B cell (primary cell): ENCODE results near the gene LRG1. TPM values are rescaled to one million over a fixed set of nuclear protein-coding genes. Genes with fewer than 3 reads are reported as not detected.
A peak's percentile ranks its signal among the peaks of the same experiment; 100 is the strongest.

Source experiments
- ATAC-seq: fragments of 200-7000 bp; cut with Tn5 transposase; one replicate; pipeline ENCODE4 v1.10.0; 2021; ENCODE audit warnings: low read depth, mild to moderate bottlenecking, moderate number of reproducible peaks, moderate library complexity
- CTCF ChIA-PET: fragments of 350-600 bp; sonication (Branson Sonifier 250); formaldehyde crosslinking; loops from one replicate; lab custom pipeline; 2021; ENCODE audit warnings: antibody characterized with exemption, inconsistent platforms; lab: Charles Lee
- POLR2A ChIA-PET: fragments of 350-600 bp; sonication (Branson Sonifier 250); formaldehyde crosslinking; loops from one replicate; lab custom pipeline; 2021; ENCODE audit warnings: antibody characterized with exemption; lab: Charles Lee
- DNase-seq: peaks from one replicate; pipeline ENCODE4 v3.0.0; 2013
- H2AFZ ChIP-seq: 2 replicates; pipeline ENCODE4 v1.6.1; 2012; ENCODE audit warnings: mild to moderate bottlenecking, low read depth, low read length; ENCODE audit not compliant: insufficient read depth, poor library complexity, severe bottlenecking
- H3K27ac ChIP-seq, 2 donors: 1 replicate in 1 of 2; 2 replicates in 1 of 2; pipeline ENCODE4 v1.5.1; 2012 to 2013; ENCODE audit warnings: low read length in 2 of 2, mild to moderate bottlenecking in 2 of 2, moderate library complexity in 1 of 2
- H3K27me3 ChIP-seq, 4 experiments: fragments of 200-600 bp in 1 of 4; sonication (generic) in 1 of 4; replicated peaks in 1 of 4; 1 replicate in 2 of 4; 2 replicates in 2 of 4; pipeline versions ENCODE4 v1.6.1 to v1.7.0; 2013 to 2016; ENCODE audit warnings: low read length in 3 of 4, mild to moderate bottlenecking in 2 of 4, mixed read lengths in 1 of 4, moderate library complexity in 1 of 4; ENCODE audit not compliant: insufficient read depth in 4 of 4, control insufficient read depth in 3 of 4; ENCODE audit errors: control extremely low read depth in 1 of 4
- H3K36me3 ChIP-seq, 2 experiments: replicated peaks in 1 of 2; 1 replicate in 1 of 2; 2 replicates in 1 of 2; pipeline versions ENCODE4 v1.6.1 to v1.7.1; 2013; ENCODE audit warnings: low read length in 1 of 2; ENCODE audit not compliant: insufficient read depth in 2 of 2, control insufficient read depth in 1 of 2; ENCODE audit errors: control extremely low read depth in 1 of 2, extremely low read depth in 1 of 2
- H3K4me1 ChIP-seq, 2 donors: fragments of 200-600 bp in 1 of 2; sonication (generic) in 1 of 2; 1 replicate in 1 of 2; 2 replicates in 1 of 2; pipeline versions ENCODE4 v1.5.1 to v1.6.1; 2013 to 2017; ENCODE audit warnings: low read length in 2 of 2; ENCODE audit not compliant: control insufficient read depth in 2 of 2, insufficient read depth in 2 of 2
- H3K4me2 ChIP-seq: replicated peaks from 2 replicates; pipeline ENCODE3; 2012; ENCODE audit warnings: mild to moderate bottlenecking, low read depth, low read length; ENCODE audit not compliant: poor library complexity, severe bottlenecking
- H3K4me3 ChIP-seq, 5 experiments: fragments of 200-600 bp in 1 of 5; sonication (generic) in 1 of 5; 1 replicate in 3 of 5; 2 replicates in 2 of 5; pipeline versions ENCODE4 v1.5.1 to v1.7.0; 2011 to 2016; ENCODE audit warnings: low read length in 4 of 5, mild to moderate bottlenecking in 4 of 5, low read depth in 2 of 5, control low read depth in 1 of 5, moderate library complexity in 1 of 5; ENCODE audit not compliant: insufficient read depth in 1 of 5; ENCODE audit errors: control extremely low read depth in 1 of 5, extremely low read depth in 1 of 5
- H3K79me2 ChIP-seq: fragments of 200-600 bp; sonication (generic); one replicate; pipeline ENCODE4 v1.6.0; 2016; ENCODE audit warnings: low read length; ENCODE audit not compliant: control insufficient read depth, insufficient read depth
- H3K9ac ChIP-seq: fragments of 200-600 bp; sonication (generic); 2 replicates; pipeline ENCODE4 v1.6.1; 2017; ENCODE audit warnings: mild to moderate bottlenecking, low read length, moderate library complexity
- H3K9me3 ChIP-seq, 3 donors: one replicate each; pipeline versions ENCODE4 v1.6.1 to v1.7.1; 2013; ENCODE audit warnings: low read length in 2 of 3; ENCODE audit not compliant: control insufficient read depth in 2 of 3, insufficient read depth in 1 of 3; ENCODE audit errors: control extremely low read depth in 1 of 3
- H4K20me1 ChIP-seq: 2 replicates; pipeline ENCODE4 v1.6.0; 2012; ENCODE audit warnings: mild to moderate bottlenecking, low read length; ENCODE audit not compliant: insufficient read depth, control insufficient read depth, poor library complexity, severe bottlenecking
- H3K27ac Mint-ChIP-seq: one replicate; pipeline ENCODE4 v1.8.0; 2021; ENCODE audit warnings: mixed read lengths
- H3K27me3 Mint-ChIP-seq: one replicate; pipeline ENCODE4 v1.8.0; 2021; ENCODE audit warnings: mixed read lengths
- H3K4me1 Mint-ChIP-seq: one replicate; pipeline ENCODE4 v1.8.0; 2021; ENCODE audit warnings: mixed read lengths
- H3K4me3 Mint-ChIP-seq: one replicate; pipeline ENCODE4 v1.8.0; 2021; ENCODE audit warnings: mixed read lengths
- H3K9me3 Mint-ChIP-seq: one replicate; pipeline ENCODE4 v1.8.0; 2022; ENCODE audit warnings: mixed read lengths; ENCODE audit not compliant: insufficient read depth
- CTCF ChIP-seq: fragments of 200-600 bp; IDR thresholded peaks from one replicate; pipeline ENCODE4 v1.8.0; 2022; ENCODE audit warnings: antibody characterized with exemption, mild to moderate bottlenecking
- EZH2 ChIP-seq: IDR thresholded peaks from 2 replicates; pipeline ENCODE4 v1.6.1; 2012; ENCODE audit warnings: borderline replicate concordance, low read depth, mild to moderate bottlenecking, moderate library complexity, low read length; ENCODE audit not compliant: insufficient read depth, poor library complexity, severe bottlenecking
- WGBS: methylation state at CpG from one replicate; pipeline ENCODE4 v1.1.5; 2013; ENCODE audit warnings: missing lambda C conversion rate; ENCODE audit not compliant: insufficient coverage; 5-methylcytosine and 5-hydroxymethylcytosine counted together
- intact Hi-C: fragments of 100-400 bp; cut with micrococcal nuclease; formaldehyde crosslinking; loops from one replicate; pipeline ENCODE4 v1.10.0; 2022
- polyA plus RNA-seq: library from polyadenylated mRNA; depleted of rRNA; stranded (reverse); fragments of >200 nt; gene quantifications from 2 replicates; pipeline ENCODE4 v1.2.3, GENCODE V29; 2012
- total RNA-seq, 2 donors: library from RNA; stranded (reverse); fragments of 120-200 nt in 1 of 2; gene quantifications; 1 replicate in 1 of 2; 2 replicates in 1 of 2; pipeline versions ENCODE4 v1.2.3 to v1.2.4, GENCODE V29; 2013 to 2022

LRG1 gene
- total and polyA plus RNA-seq, 2 donors (not counting 1 experiment from before 2014, with no cell fraction given) = 0.21 to 0.27 TPM

- H3K4me1 Mint-ChIP-seq = peaks cover 14% of the 10 kb centered on the region
- peaks cover 46% of the 10 kb centered on the region for H3K27me3 Mint-ChIP-seq
- H3K27ac Mint-ChIP-seq = no peak overlapping the region
- TF ChIP-seq CTCF (no peak), EZH2 (peak; percentile 26)
- H3K36me3 ChIP-seq = no peaks in the 10 kb centered on the region
- DNase-seq (no peak), ATAC-seq (no peak)
- no peak overlapping the region for H3K27ac ChIP-seq
- H3K9me3 ChIP-seq = peaks cover 0 to 21% (median 0%) of the 10 kb centered on the region in 3 donors
- ChIA-PET POLR2A (no interaction called here), CTCF (no interaction called here)
- WGBS = 1% methylated on average over 57 of the region's 62 CpGs
- peaks cover 15 to 18% of the 10 kb centered on the region in 2 donors for H3K4me1 ChIP-seq
- intact Hi-C loops = no loop called here
- H3K9ac ChIP-seq = no peak overlapping the region
- H3K4me3 Mint-ChIP-seq = no peak overlapping the region
- H3K4me3 ChIP-seq = no peak overlapping the region
- no peak overlapping the region for H2AFZ ChIP-seq
- H4K20me1 ChIP-seq = no peaks in the 10 kb centered on the region
- H3K79me2 ChIP-seq = no peaks in the 10 kb centered on the region
- H3K27me3 ChIP-seq = peaks cover 0 to 80% (median 44%) of the 10 kb centered on the region in 4 experiments
- no peaks in the 10 kb centered on the region for H3K9me3 Mint-ChIP-seq
- H3K4me2 ChIP-seq = peak overlapping the region; percentile 25
Measured at GRCh38 chr19:4580961-4581665, 41.3 kb upstream of the LRG1 start.
